BLaER1 treated with 17β-estradiol and CSF1 and Interleukin-3, amounts not matched to agents 10 nM and 100 nM (cell line): ENCODE measurements around the gene SEC24B.
"Not testable (repeated sequence)": the region's sequence is repeated elsewhere in the genome, so short reads cannot be mapped to it uniquely, and the experiment has no call there.

Experiments used
- H3K27ac ChIP-seq, 11 experiments: shearing (Covaris generic); formaldehyde crosslinking; 2 replicates each; pipeline ENCODE4 v1.8.1; 2022
- H3K27me3 ChIP-seq, 11 experiments: shearing (Covaris generic); formaldehyde crosslinking; 2 replicates each; pipeline ENCODE4 v1.8.1; 2022
- H3K36me3 ChIP-seq, 11 experiments: shearing (Covaris generic); formaldehyde crosslinking; 2 replicates each; pipeline ENCODE4 v1.8.1; 2022
- H3K4me1 ChIP-seq, 10 experiments: shearing (Covaris generic); formaldehyde crosslinking; 2 replicates each; pipeline ENCODE4 v1.8.1; 2022
- H3K4me2 ChIP-seq, 11 experiments: shearing (Covaris generic); formaldehyde crosslinking; 2 replicates each; pipeline ENCODE4 v1.8.1; 2022
- H3K4me3 ChIP-seq, 10 experiments: shearing (Covaris generic); formaldehyde crosslinking; 2 replicates each; pipeline ENCODE4 v1.8.1; 2022
- H3K9ac ChIP-seq, 11 experiments: shearing (Covaris generic); formaldehyde crosslinking; 2 replicates each; pipeline ENCODE4 v1.8.1; 2022
- H3K9me3 ChIP-seq, 11 experiments: shearing (Covaris generic); formaldehyde crosslinking; replicated peaks in 1 of 11; 2 replicates each; pipeline ENCODE4 v1.8.1; 2022
- H4K20me1 ChIP-seq, 11 experiments: shearing (Covaris generic); formaldehyde crosslinking; 2 replicates each; pipeline ENCODE4 v1.8.1; 2022
- Cebpa-rat ChIP-seq, 11 experiments: shearing (Covaris generic); IDR thresholded peaks; 2 replicates each; pipeline ENCODE4 v1.8.1; 2022

SEC24B gene

DNA sequence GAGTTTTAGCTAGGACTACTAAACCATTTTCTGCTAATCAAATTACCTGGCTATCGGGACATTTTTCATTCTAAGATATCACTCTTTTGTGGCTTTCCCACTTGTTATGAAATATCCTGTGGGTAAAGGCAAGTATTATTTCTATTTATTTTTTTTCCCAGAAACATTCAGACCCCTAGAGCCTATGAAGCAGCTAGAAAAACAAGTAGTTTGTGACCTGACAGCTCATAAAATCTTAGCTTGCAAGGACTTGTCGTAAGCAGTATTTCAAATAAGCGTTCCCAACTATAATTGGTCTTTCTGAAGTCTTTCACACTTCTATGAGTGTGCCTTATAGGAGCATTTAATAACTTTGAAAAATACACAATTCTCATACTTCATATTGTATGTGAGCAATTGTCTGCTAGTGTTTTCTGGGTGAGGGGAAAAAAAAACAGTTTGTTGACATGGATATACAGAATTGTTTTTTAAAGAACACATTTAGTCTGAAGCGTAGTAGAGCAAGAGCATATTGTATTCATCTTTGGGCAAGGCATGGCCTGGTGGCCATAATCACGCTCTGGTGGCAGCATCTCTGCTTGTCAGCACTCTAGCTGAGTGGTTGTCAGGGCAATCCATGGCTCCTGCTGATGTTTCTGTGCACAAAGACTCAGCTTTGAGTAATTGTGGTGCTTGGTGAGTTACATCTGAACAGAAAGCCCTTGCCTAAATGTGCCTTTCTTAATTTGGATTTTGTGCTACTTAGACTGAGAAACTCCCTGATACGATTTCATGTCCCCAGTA, 129.0 kb downstream of the SEC24B start:
- H3K27me3 ChIP-seq, result peaks cover 0 to 17% (median 10%) of the 10 kb centered on the region in 11 experiments; a peak in 14 of 22 replicates
- no peak overlapping the region for H3K4me3 ChIP-seq
- TF ChIP-seq Cebpa-rat (IDR thresholded peaks at IDR 0.05), result no peak
- H3K4me1 ChIP-seq, result peaks cover 17 to 31% (median 26%) of the 10 kb centered on the region in 10 experiments
- peaks cover 2 to 9% (median 8%) of the 10 kb centered on the region in 11 experiments; a peak in 21 of 22 replicates for H3K9me3 ChIP-seq
- no peak overlapping the region for H3K9ac ChIP-seq
- no peak overlapping the region for H3K27ac ChIP-seq
- peaks cover 0 to 20% (median under 1%) of the 10 kb centered on the region in 11 experiments; a peak in 3 of 22 replicates for H3K36me3 ChIP-seq
- H3K4me2 ChIP-seq, result peak overlapping the region; percentile 77 to 99 (median 96); a peak in 19 of 22 replicates
- H4K20me1 ChIP-seq, result peaks cover 0 to 26% (median 0%) of the 10 kb centered on the region in 11 experiments; a peak in 3 of 22 replicates

DNA sequence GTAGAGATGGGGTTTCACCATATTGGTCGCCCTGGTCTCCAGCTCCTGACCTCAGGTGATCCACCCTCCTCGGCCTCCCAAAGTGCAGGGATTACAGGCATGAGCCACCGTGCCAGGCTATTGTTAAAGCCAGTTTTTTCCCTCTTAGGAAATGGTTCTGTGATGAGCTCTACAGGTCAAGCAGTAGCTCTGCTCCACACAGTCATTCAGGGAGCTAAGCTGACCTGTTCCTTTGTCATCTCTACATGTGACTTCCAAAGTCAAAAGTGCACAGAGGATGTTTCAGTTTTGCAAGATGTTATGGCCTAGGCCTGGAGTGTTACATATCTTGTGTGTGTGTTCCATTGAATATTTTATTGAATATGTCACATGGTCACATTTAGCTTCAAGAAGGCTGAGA, 137.9 kb downstream of the SEC24B start:
- Histone ChIP-seq H3K9me3 (peaks cover 0 to 5% (median 0%) of the 10 kb centered on the region in 11 experiments; a peak in 1 of 22 replicates), H3K27me3 (no peaks in the 10 kb centered on the region), H3K4me2 (no peak overlapping the region), H3K9ac (no peak overlapping the region), H3K4me1 (peaks cover 18 to 32% (median 28%) of the 10 kb centered on the region in 10 experiments), H4K20me1 (peaks cover 0 to 48% (median 4%) of the 10 kb centered on the region in 11 experiments; a peak in 10 of 22 replicates), H3K27ac (no peak overlapping the region), H3K4me3 (no peak overlapping the region), H3K36me3 (peaks cover 0 to 14% (median 0%) of the 10 kb centered on the region in 11 experiments; a peak in 1 of 22 replicates)
- no peak for TF ChIP-seq Cebpa-rat (IDR thresholded peaks at IDR 0.05)

DNA sequence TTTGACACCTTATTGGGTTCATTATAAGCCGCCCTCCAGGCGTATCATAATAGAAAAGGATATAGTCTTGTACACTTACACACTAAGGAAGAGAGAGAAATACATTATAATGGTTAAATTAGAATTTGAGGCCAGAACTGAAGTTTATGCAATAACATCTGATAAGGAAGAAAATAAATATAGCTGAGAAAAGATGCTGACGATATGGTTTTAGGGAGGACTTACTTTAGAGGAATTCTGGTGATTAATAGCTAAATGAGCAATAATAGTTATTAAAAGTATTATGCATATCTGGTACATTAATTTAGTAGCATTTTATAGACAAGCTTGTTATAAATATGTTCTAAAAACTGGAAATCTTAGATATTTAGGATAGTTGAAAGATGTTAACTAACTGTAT, 138.5 kb downstream of the SEC24B start:
- Histone ChIP-seq H3K36me3 (peaks cover 0 to 14% (median 0%) of the 10 kb centered on the region in 11 experiments; a peak in 1 of 22 replicates), H3K27me3 (no peaks in the 10 kb centered on the region), H3K9ac (no peak overlapping the region), H3K27ac (no peak overlapping the region), H3K4me1 (peaks cover 22 to 38% (median 31%) of the 10 kb centered on the region in 10 experiments), H3K4me3 (no peak overlapping the region), H4K20me1 (peaks cover 0 to 51% (median 4%) of the 10 kb centered on the region in 11 experiments; a peak in 10 of 22 replicates), H3K9me3 (peaks cover 0 to 5% (median 0%) of the 10 kb centered on the region in 11 experiments; a peak in 1 of 22 replicates), H3K4me2 (no peak overlapping the region)
- TF ChIP-seq Cebpa-rat (IDR thresholded peaks at IDR 0.05), result no peak

DNA sequence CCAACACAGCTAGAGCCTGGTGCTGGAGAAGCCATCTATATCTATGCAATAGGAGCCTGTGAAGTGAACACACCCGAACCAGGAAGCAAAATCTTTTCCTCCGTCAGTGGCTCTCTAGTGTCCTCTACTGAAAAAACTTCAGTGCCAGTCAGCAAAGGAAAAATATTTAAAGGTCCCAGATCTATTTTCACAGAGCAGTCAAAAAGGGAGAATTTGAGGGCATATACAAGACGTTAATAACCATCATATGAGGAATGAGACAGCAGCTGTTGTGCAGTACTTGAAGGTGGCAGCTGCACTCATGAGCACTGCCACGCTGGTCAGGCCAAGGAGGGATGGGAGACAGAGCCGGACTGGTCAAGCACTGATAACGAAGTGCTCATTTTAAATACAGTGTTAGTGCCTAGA, 140.8 kb downstream of the SEC24B start:
- Histone ChIP-seq H3K9ac (peak overlapping the region in 1 of 11 experiments; percentile 29; a peak in 2 of 22 replicates), H3K27ac (no peak overlapping the region; a peak in 2 of 22 replicates), H3K27me3 (no peaks in the 10 kb centered on the region), H3K4me3 (no peak overlapping the region), H3K36me3 (0 out of 22 replicates have a peak, but pooled peaks cover 0 to 15% (median 0%) of the 10 kb centered on the region in 11 experiments), H4K20me1 (peaks cover 0 to 59% (median 4%) of the 10 kb centered on the region in 11 experiments; a peak in 10 of 22 replicates), H3K9me3 (peaks cover 0 to 5% (median 0%) of the 10 kb centered on the region in 11 experiments; a peak in 1 of 22 replicates), H3K4me1 (peaks cover 22 to 39% (median 31%) of the 10 kb centered on the region in 10 experiments), H3K4me2 (peak overlapping the region; percentile 44 to 66 (median 62))
- TF ChIP-seq Cebpa-rat (IDR thresholded peaks at IDR 0.05), result no peak

DNA sequence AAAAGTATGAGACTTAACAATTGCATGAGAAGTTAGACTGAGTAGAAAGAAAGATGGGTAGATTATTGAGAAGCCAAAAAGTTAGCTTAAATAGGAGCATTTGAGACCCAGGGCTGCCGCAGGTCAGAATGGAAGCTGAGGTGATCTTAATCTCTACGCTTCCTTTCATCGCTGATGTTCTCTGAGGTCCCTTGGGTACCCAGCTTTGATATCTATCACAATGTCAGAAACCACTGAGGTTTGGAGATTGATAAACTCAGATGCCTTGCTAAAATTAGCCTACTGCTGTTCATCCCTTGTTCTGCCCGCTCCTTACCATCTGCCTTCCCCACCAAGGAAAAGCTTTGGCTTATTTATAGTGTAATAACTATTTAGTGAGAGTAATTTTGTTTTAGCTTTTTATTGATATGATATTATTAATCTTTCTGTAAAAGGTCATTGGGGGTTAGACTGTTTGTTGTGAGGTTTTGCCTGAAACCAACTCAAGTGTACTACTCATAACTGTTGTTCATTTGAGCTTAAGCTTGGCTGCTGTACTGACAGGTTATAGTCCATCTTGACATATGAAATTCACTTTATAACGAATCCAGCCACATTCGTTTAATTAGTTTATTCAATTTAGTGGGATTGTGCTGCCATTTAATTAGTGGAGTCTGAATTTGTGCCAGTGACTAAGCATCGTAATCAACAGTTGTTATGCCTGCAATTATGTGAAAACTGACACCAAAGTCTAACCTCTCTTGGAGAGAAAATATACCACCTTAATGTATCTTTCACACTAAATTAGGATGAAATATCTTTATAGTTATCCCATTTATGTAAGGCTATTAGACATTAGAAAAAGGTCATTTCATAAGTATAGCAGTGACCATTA, 141.6 kb downstream of the SEC24B start:
- Histone ChIP-seq H3K9ac (peak overlapping the region in 1 of 11 experiments; percentile 29; a peak in 2 of 22 replicates), H3K36me3 (0 out of 22 replicates have a peak, but pooled peaks cover 0 to 16% (median 0%) of the 10 kb centered on the region in 11 experiments), H3K4me3 (no peak overlapping the region), H3K27ac (no peak overlapping the region; a peak in 1 of 22 replicates), H4K20me1 (peaks cover 0 to 53% (median 4%) of the 10 kb centered on the region in 11 experiments; a peak in 10 of 22 replicates), H3K27me3 (no peaks in the 10 kb centered on the region), H3K9me3 (peaks cover 0 to 9% (median 0%) of the 10 kb centered on the region in 11 experiments; a peak in 2 of 22 replicates), H3K4me1 (peaks cover 22 to 39% (median 31%) of the 10 kb centered on the region in 10 experiments), H3K4me2 (peak overlapping the region; percentile 44 to 66 (median 62))
- no peak for TF ChIP-seq Cebpa-rat (IDR thresholded peaks at IDR 0.05)

DNA sequence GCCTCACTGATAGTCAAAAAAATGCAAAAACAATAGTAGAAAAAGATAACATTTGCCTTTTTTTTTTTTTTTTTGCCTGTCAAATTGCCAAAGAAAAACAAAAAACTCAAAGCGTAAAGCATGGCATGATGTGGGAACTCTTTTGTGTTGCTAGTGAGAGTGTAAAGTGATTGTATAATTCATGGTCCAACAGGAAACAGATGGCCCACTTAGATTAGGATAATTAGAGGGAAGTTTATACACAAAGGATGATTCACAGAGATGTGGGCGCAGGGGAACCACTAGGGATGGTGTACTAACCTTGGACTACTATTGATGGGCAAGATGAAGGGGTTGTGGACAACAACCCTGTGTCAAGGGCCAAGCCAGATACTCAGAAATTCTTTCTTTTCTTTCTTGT, 142.8 kb downstream of the SEC24B start:
- TF ChIP-seq Cebpa-rat (IDR thresholded peaks at IDR 0.05), result no peak
- peak overlapping the region in 10 of 11 experiments; percentile 14 to 64 (median 52); a peak in 20 of 22 replicates for H3K4me2 ChIP-seq

DNA sequence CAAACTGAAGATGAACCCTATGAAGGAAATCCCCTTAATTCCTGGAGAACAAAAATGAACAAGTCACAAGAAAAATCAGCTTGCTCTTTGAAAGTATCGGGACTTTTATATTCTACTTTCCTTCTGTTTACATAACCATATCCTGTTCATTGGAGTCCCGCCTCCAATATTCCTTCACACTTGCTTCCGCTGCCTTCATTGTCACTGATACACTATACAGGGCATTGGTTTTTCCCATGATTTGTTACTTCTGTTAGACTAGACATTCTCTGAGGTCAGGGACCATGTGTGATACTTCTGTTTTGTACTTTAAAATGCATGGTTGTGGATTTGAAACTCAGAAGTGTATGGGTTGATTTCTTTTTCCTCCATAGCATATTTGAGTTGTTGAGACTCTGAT, 145.2 kb downstream of the SEC24B start:
- Histone ChIP-seq H3K4me2 (no peak overlapping the region), H3K4me3 (no peak overlapping the region), H3K27me3 (no peaks in the 10 kb centered on the region), H3K9ac (no peak overlapping the region), H3K9me3 (peaks cover 10 to 20% (median 14%) of the 10 kb centered on the region in 11 experiments; a peak in 20 of 22 replicates), H3K27ac (no peak overlapping the region), H4K20me1 (peaks cover 0 to 37% (median 4%) of the 10 kb centered on the region in 11 experiments; a peak in 9 of 22 replicates), H3K36me3 (0 out of 22 replicates have a peak, but pooled peaks cover 0 to 9% (median 0%) of the 10 kb centered on the region in 11 experiments), H3K4me1 (peaks cover 22 to 41% (median 29%) of the 10 kb centered on the region in 10 experiments)
- no peak for TF ChIP-seq Cebpa-rat (IDR thresholded peaks at IDR 0.05)

More for the DNA sequence above, 142.8 kb downstream of the SEC24B start:
- H3K27me3 ChIP-seq, result no peaks in the 10 kb centered on the region
- H3K4me3 ChIP-seq, result no peak overlapping the region
- H3K27ac ChIP-seq, result peak overlapping the region in 3 of 11 experiments; percentile 4 to 45 (median 13); a peak in 4 of 22 replicates
- H3K4me1 ChIP-seq, result peaks cover 22 to 39% (median 31%) of the 10 kb centered on the region in 10 experiments
- no peak overlapping the region for H3K9ac ChIP-seq
- 0 out of 22 replicates have a peak, but pooled peaks cover 0 to 9% (median 0%) of the 10 kb centered on the region in 11 experiments for H3K36me3 ChIP-seq
- H4K20me1 ChIP-seq, result peaks cover 0 to 40% (median 4%) of the 10 kb centered on the region in 11 experiments; a peak in 10 of 22 replicates
- peaks cover 5 to 12% (median 6%) of the 10 kb centered on the region in 11 experiments; a peak in 16 of 22 replicates for H3K9me3 ChIP-seq

DNA sequence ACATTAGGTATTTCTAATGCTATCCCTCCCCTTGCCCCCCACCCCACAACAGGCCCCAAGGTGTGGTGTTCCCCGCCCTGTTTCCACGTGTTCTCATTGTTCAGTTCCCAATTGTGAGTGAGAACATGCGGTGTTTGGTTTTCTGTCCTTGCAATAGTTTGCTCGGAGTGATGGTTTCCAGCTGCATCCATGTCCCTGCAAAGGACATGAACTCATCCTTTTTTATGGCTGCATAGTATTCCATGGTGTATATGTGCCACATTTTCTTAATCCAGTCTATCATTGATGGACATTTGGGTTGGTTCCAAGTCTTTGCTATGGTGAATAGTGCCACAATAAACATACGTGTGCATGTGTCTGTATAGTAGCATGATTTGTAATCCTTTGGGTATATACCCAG, 146.4 kb downstream of the SEC24B start:
- H3K27ac ChIP-seq, H3K27me3 ChIP-seq, H3K36me3 ChIP-seq, H3K9ac ChIP-seq, H3K4me3 ChIP-seq, H3K4me2 ChIP-seq: not testable (repeated sequence)
- H3K9me3 ChIP-seq, result peaks cover 10 to 20% (median 14%) of the 10 kb centered on the region in 11 experiments; a peak in 20 of 22 replicates
- H4K20me1 ChIP-seq, result peaks cover 0 to 32% (median 0%) of the 10 kb centered on the region in 11 experiments; a peak in 8 of 22 replicates
- H3K4me1 ChIP-seq, result peaks cover 10 to 30% (median 20%) of the 10 kb centered on the region in 10 experiments
